HEK293T (cell line): ENCODE measurements around the gene C3orf70.

Source experiments
- CTCF ChIA-PET: fragments of 350-600 bp; formaldehyde crosslinking; extraction: SDS; loops from one replicate; lab custom pipeline; 2021; ENCODE audit warnings: antibody characterized with exemption, inconsistent platforms; lab: Yijun Ruan, JAX
- POLR2A ChIA-PET: fragments of 350-600 bp; formaldehyde crosslinking; extraction: SDS; loops from one replicate; lab custom pipeline; 2020; ENCODE audit warnings: antibody characterized with exemption, inconsistent platforms; lab: Yijun Ruan, JAX
- DNase-seq: peaks from one replicate; pipeline ENCODE4 v3.0.0; 2012; ENCODE audit warnings: mixed read lengths; ENCODE audit errors: extremely low spot score
- ARNT ChIP-seq: fragments of 450-650 bp; IDR thresholded peaks from 2 replicates; pipeline ENCODE4 v1.6.1; 2017; ENCODE audit warnings: mild to moderate bottlenecking
- BHLHE40 ChIP-seq: fragments of 450-650 bp; IDR thresholded peaks from 2 replicates; pipeline ENCODE4 v1.6.1; 2016; ENCODE audit warnings: mild to moderate bottlenecking, moderate library complexity, borderline replicate concordance
- CTBP1 ChIP-seq: fragments of 450-650 bp; IDR thresholded peaks from 2 replicates; pipeline ENCODE4 v1.6.1; 2016; ENCODE audit warnings: borderline replicate concordance
- ELF4 ChIP-seq: fragments of 450-650 bp; IDR thresholded peaks from 2 replicates; pipeline ENCODE4 v1.6.1; 2017; ENCODE audit warnings: antibody characterized with exemption
- FOXA1 ChIP-seq: fragments of 450-650 bp; IDR thresholded peaks from 2 replicates; pipeline ENCODE4 v1.6.1; 2016; ENCODE audit warnings: mild to moderate bottlenecking
- FOXK2 ChIP-seq: fragments of 450-650 bp; IDR thresholded peaks from 2 replicates; pipeline ENCODE4 v1.6.1; 2016; ENCODE audit warnings: mild to moderate bottlenecking
- FOXM1 ChIP-seq: fragments of 450-650 bp; IDR thresholded peaks from 2 replicates; pipeline ENCODE4 v1.6.1; 2017; ENCODE audit warnings: mild to moderate bottlenecking, borderline replicate concordance
- HDGF ChIP-seq: fragments of 450-650 bp; IDR thresholded peaks from 2 replicates; pipeline ENCODE4 v1.6.1; 2017; ENCODE audit warnings: antibody characterized with exemption, borderline replicate concordance
- L3MBTL2 ChIP-seq: fragments of 450-650 bp; conservative IDR thresholded peaks from 2 replicates; pipeline ENCODE4 v1.6.1; 2016; ENCODE audit warnings: mild to moderate bottlenecking
- LEF1 ChIP-seq: fragments of 450-650 bp; IDR thresholded peaks from 2 replicates; pipeline ENCODE4 v1.6.1; 2017; ENCODE audit warnings: mild to moderate bottlenecking, borderline replicate concordance
- NFRKB ChIP-seq: fragments of 450-650 bp; IDR thresholded peaks from 2 replicates; pipeline ENCODE4 v1.6.1; 2016; ENCODE audit warnings: mild to moderate bottlenecking, moderate library complexity
- PKNOX1 ChIP-seq: fragments of 450-650 bp; IDR thresholded peaks from 2 replicates; pipeline ENCODE4 v1.6.1; 2016
- SP1 ChIP-seq: fragments of 450-650 bp; IDR thresholded peaks from 2 replicates; pipeline ENCODE4 v1.6.1; 2017
- SUZ12 ChIP-seq: fragments of 450-650 bp; IDR thresholded peaks from 2 replicates; pipeline ENCODE4 v1.6.1; 2016; ENCODE audit warnings: mild to moderate bottlenecking
- TARDBP ChIP-seq: fragments of 450-650 bp; IDR thresholded peaks from 2 replicates; pipeline ENCODE4 v1.6.1; 2016
- ZNF384 ChIP-seq: fragments of 450-650 bp; IDR thresholded peaks from 2 replicates; pipeline ENCODE4 v1.6.1; 2016

Gene C3orf70

GRCh38 chr3:185046164-185046515, 106.7 kb downstream of the C3orf70 start:
- no peak for DNase-seq
- no peak for TF ChIP-seq NFRKB
- POLR2A ChIA-PET = no interaction called here
- CTCF ChIA-PET = no interaction called here

GRCh38 chr3:185042312-185043050, 110.4 kb downstream of the C3orf70 start:
- no peak for TF ChIP-seq TARDBP
- TF ChIP-seq LEF1 = no peak
- TF ChIP-seq FOXA1 = no peak
- TF ChIP-seq CTBP1 = no peak
- TF ChIP-seq FOXK2 = no peak
- TF ChIP-seq ELF4 = no peak
- TF ChIP-seq BHLHE40 = no peak
- DNase-seq = no peak
- CTCF ChIA-PET = no interaction called here
- POLR2A ChIA-PET = no interaction called here

GRCh38 chr3:185041540-185041939, 111.3 kb downstream of the C3orf70 start:
- POLR2A ChIA-PET = no interaction called here

GRCh38 chr3:185040425-185040824, 112.4 kb downstream of the C3orf70 start:
- POLR2A ChIA-PET = no interaction called here
- CTCF ChIA-PET = no interaction called here
- DNase-seq = no peak
- no peak for TF ChIP-seq FOXA1

More at GRCh38 chr3:185041540-185041939, 111.3 kb downstream of the C3orf70 start:
- TF ChIP-seq SUZ12 (no peak), HDGF (no peak), LEF1 (no peak), SP1 (no peak), NFRKB (no peak), BHLHE40 (no peak), TARDBP (no peak), CTBP1 (no peak), FOXK2 (no peak), FOXA1 (no peak), ELF4 (no peak), FOXM1 (no peak), PKNOX1 (no peak), ARNT (no peak), ZNF384 (no peak)
- no peak for DNase-seq
- CTCF ChIA-PET = no interaction called here

GRCh38 chr3:185037801-185038200, 115.1 kb downstream of the C3orf70 start:
- CTCF ChIA-PET = no interaction called here
- no peak for TF ChIP-seq NFRKB
- TF ChIP-seq ARNT = no peak
- no peak for TF ChIP-seq BHLHE40
- no peak for TF ChIP-seq LEF1
- TF ChIP-seq FOXA1 = no peak
- no peak for TF ChIP-seq L3MBTL2
- no peak for TF ChIP-seq CTBP1

GRCh38 chr3:185030951-185031350, 121.9 kb downstream of the C3orf70 start:
- no peak for DNase-seq
- ChIA-PET CTCF (no interaction called here), POLR2A (no interaction called here)
- TF ChIP-seq FOXA1 (no peak), SP1 (no peak), BHLHE40 (no peak), ARNT (no peak), L3MBTL2 (no peak), SUZ12 (no peak), TARDBP (no peak), NFRKB (no peak), ZNF384 (no peak), FOXK2 (no peak), ELF4 (no peak), CTBP1 (no peak), LEF1 (no peak), FOXM1 (no peak), HDGF (no peak)

More at GRCh38 chr3:185037801-185038200, 115.1 kb downstream of the C3orf70 start:
- POLR2A ChIA-PET = no interaction called here
- no peak for DNase-seq

GRCh38 chr3:185030399-185030798, 122.5 kb downstream of the C3orf70 start:
- no peak for DNase-seq
- TF ChIP-seq LEF1 (no peak), FOXA1 (no peak), HDGF (no peak), SUZ12 (no peak), FOXM1 (no peak), CTBP1 (no peak), SP1 (no peak), ELF4 (no peak), PKNOX1 (no peak), NFRKB (no peak), TARDBP (no peak)
- CTCF ChIA-PET = no interaction called here
- POLR2A ChIA-PET = no interaction called here

GRCh38 chr3:185029086-185029485, 123.8 kb downstream of the C3orf70 start:
- TF ChIP-seq TARDBP (no peak), ELF4 (no peak), SP1 (no peak), FOXK2 (no peak), ARNT (no peak), BHLHE40 (no peak)
- CTCF ChIA-PET = no interaction called here

More at GRCh38 chr3:185029086-185029485, 123.8 kb downstream of the C3orf70 start:
- DNase-seq = no peak
- POLR2A ChIA-PET = no interaction called here
